Esophagus mucosa (tissue), 1 donor: ENCODE data around the gene BABAM1. TPM values are rescaled to one million over a fixed set of nuclear protein-coding genes. Genes with fewer than 3 reads are reported as not detected.
"Not testable (repeated sequence)": the region's sequence is repeated elsewhere in the genome, so short reads cannot be mapped to it uniquely, and the experiment has no call there.

Source experiments
- ATAC-seq: fragments of 200-7000 bp; cut with Tn5 transposase; one replicate; pipeline ENCODE4 v1.9.1; 2020
- total RNA-seq: library from RNA; stranded (reverse); gene quantifications from one replicate; pipeline ENCODE4 v1.2.4, GENCODE V29; 2023
- donor health status: DM: yes; HTN: yes; CAD: no.

BABAM1 gene
- total RNA-seq, 1 donor from 2014 or later = 55.8 TPM

GRCh38 chr19:17243830-17244617 lies 23.2 kb upstream of the BABAM1 start:
- no peak for ATAC-seq

- ATAC-seq = no peak
Observed at GRCh38 chr19:17244618-17245534, 22.4 kb upstream of the BABAM1 start.

GRCh38 chr19:17245535-17245984 lies 21.7 kb upstream of the BABAM1 start, which contains the start of gene NR2F6:
Gene NR2F6, minus strand, starts transcription at chr19:17245919. Its CDS starts 699 bp downstream, at chr19:17245220.
- ATAC-seq = no peak

GRCh38 chr19:17246681-17247425 lies 20.4 kb upstream of the BABAM1 start:
- peak; percentile 60 for ATAC-seq

- peak; percentile 21 for ATAC-seq
Observed at GRCh38 chr19:17248011-17248776, 19.0 kb upstream of the BABAM1 start.

- ATAC-seq = peak; percentile 6
Observed at GRCh38 chr19:17249887-17250548, 17.2 kb upstream of the BABAM1 start.

- ATAC-seq = no peak
Observed at GRCh38 chr19:17254636-17255035, 12.6 kb upstream of the BABAM1 start.

GRCh38 chr19:17255150-17255621 lies 12.1 kb upstream of the BABAM1 start:
- ATAC-seq = peak; percentile 53

- ATAC-seq = no peak
Observed at GRCh38 chr19:17256130-17256529, 11.1 kb upstream of the BABAM1 start.

GRCh38 chr19:17259118-17259780 lies 8.0 kb upstream of the BABAM1 start:
- ATAC-seq = no peak

GRCh38 chr19:17259934-17260333 lies 7.3 kb upstream of the BABAM1 start:
- ATAC-seq = no peak

GRCh38 chr19:17260842-17261325 lies 6.4 kb upstream of the BABAM1 start:
- peak; percentile 92 for ATAC-seq

GRCh38 chr19:17262557-17262956 lies 4.7 kb upstream of the BABAM1 start:
- ATAC-seq = no peak

GRCh38 chr19:17263712-17264640 lies 3.3 kb upstream of the BABAM1 start:
- ATAC-seq = no peak

GRCh38 chr19:17264641-17264979 lies 2.6 kb upstream of the BABAM1 start, which contains the start of gene USHBP1:
Gene USHBP1, minus strand, starts transcription at chr19:17264745. Its CDS starts 446 bp downstream, at chr19:17264299.
- no peak for ATAC-seq

GRCh38 chr19:17266026-17266425 lies 1.2 kb upstream of the BABAM1 start:
- ATAC-seq = no peak

GRCh38 chr19:17266589-17266974 lies 661 bp upstream of the BABAM1 start:
- ATAC-seq = no peak

- no peak for ATAC-seq
Observed at GRCh38 chr19:17268754-17269153, 1.5 kb downstream of the BABAM1 start.

GRCh38 chr19:17274892-17275291 lies 7.6 kb downstream of the BABAM1 start:
- not testable (repeated sequence) for ATAC-seq
